Ovary (tissue), 3 donors: ENCODE results near the gene RABGAP1L.

Experiments
- EP300 ChIP-seq: sonication (generic); formaldehyde crosslinking; IDR thresholded peaks from one replicate; pipeline ENCODE4 v1.6.1; 2017; ENCODE audit warnings: antibody characterized with exemption
- POLR2A ChIP-seq: fragments of 450-650 bp; IDR thresholded peaks from one replicate; pipeline ENCODE4 v1.6.1; 2017; ENCODE audit warnings: antibody characterized with exemption, mild to moderate bottlenecking, moderate library complexity
- TF ChIP-seq, protein P1 (sequence below), 3 donors: fragments of 450-650 bp in 2 of 3; fragments of 200-600 bp in 1 of 3; IDR thresholded peaks; one replicate each; pipeline versions ENCODE4 v1.5.1 to v1.8.0; 2016 to 2022; ENCODE audit warnings: antibody characterized with exemption in 3 of 3, mild to moderate bottlenecking in 1 of 3
- donor health status: DM: no; HTN: no; CAD: no.

DNA sequence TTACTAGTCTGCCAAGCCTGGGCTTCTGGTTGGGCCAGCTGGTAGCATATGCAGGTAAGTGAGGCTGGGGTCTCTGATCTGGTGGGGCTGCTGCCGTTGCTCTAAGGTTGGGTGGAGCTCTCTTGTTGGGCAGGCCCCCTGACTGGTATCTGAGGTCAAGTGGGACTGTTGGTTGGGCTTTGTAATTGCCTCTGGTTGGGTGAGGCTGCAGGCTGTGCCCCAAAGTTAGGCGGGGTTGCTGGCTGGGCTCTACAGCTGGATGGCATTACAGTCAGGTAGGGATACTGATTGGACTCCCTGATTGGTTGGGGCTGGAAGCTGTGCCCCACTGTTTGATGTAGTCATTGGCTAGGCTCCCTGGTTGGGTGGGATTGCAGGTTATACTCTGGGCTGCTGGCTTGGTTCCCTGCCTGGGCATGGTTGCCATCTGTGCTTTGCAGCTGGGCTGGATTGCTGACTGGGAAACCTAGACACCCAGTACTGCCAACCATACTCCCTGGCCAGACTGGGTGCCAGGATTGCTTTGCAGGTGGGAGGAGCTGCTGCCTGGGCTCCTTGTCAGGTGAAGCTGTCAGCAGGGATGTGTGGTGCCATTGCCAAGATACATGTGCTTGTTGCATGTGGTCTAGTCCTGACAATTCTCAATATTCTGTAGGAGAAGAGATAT is 130.5 kb downstream of the RABGAP1L start:
- TF ChIP-seq, protein P1, sequence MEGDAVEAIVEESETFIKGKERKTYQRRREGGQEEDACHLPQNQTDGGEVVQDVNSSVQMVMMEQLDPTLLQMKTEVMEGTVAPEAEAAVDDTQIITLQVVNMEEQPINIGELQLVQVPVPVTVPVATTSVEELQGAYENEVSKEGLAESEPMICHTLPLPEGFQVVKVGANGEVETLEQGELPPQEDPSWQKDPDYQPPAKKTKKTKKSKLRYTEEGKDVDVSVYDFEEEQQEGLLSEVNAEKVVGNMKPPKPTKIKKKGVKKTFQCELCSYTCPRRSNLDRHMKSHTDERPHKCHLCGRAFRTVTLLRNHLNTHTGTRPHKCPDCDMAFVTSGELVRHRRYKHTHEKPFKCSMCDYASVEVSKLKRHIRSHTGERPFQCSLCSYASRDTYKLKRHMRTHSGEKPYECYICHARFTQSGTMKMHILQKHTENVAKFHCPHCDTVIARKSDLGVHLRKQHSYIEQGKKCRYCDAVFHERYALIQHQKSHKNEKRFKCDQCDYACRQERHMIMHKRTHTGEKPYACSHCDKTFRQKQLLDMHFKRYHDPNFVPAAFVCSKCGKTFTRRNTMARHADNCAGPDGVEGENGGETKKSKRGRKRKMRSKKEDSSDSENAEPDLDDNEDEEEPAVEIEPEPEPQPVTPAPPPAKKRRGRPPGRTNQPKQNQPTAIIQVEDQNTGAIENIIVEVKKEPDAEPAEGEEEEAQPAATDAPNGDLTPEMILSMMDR (IDR thresholded peaks at IDR 0.05) = no peak
- TF ChIP-seq POLR2A (no peak), EP300 (no peak)
